ENCODE results near the gene SSC4D.
"Not testable (repeated sequence)": the region's sequence is repeated elsewhere in the genome, so short reads cannot be mapped to it uniquely, and the experiment has no call there.

The SSC4D gene

GRCh38 chr7:76393116-76394031 lies 16.1 kb downstream of the SSC4D start:
- Histone ChIP-seq H3K27me3 (ENCODE audit: control insufficient read depth, insufficient read depth, low read length) (no peaks in the 10 kb centered on the region), H3K9ac (ENCODE audit: low read length) (peak overlapping the region; percentile 76), H3K4me1 (ENCODE audit: control insufficient read depth, insufficient read depth, low read length) (peaks cover 22% of the 10 kb centered on the region), H3K4me3 (ENCODE audit: low read length) (peak overlapping the region; percentile 49), H3K36me3 (ENCODE audit: control insufficient read depth, insufficient read depth, low read length) (no peaks in the 10 kb centered on the region), H3K9me3 (ENCODE audit: control insufficient read depth, low read length) (no peaks in the 10 kb centered on the region)

DNA sequence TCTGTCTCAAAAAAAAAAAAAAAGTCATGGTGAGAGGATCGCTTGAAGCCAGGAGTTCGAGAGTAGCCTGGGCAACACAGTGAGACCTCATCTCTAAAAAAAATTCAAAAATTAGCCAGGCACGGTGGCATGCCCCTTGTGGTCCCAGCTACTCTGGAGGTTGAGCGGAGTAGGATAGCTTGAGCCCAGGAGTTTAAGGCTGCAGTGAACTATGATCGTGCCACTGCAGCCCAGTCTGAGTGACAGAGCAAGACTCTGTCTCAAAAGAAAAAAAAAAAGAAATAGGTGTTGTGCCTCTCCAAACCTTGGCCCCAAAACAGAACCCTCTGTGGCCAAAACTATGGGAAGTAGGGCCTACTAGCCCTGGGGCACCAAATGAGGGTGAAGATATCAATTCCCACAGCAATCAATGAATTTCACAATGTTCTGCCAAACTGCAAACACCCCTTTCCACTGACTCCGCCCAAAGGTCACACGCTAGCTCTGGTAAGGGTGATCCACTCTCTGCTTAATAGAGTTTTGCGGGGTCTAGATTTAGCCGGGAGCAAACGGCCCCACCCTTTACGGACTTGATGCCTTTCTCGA lies 16.9 kb downstream of the SSC4D start:
- H3K27me3 ChIP-seq (ENCODE audit: control insufficient read depth, insufficient read depth, low read length), result no peaks in the 10 kb centered on the region
- H3K9ac ChIP-seq (ENCODE audit: low read length), result peak overlapping the region; percentile 63
- H3K4me3 ChIP-seq (ENCODE audit: low read length), result no peak overlapping the region
- H3K36me3 ChIP-seq (ENCODE audit: control insufficient read depth, insufficient read depth, low read length), result no peaks in the 10 kb centered on the region
- peaks cover 19% of the 10 kb centered on the region for H3K4me1 ChIP-seq (ENCODE audit: control insufficient read depth, insufficient read depth, low read length)
- no peaks in the 10 kb centered on the region for H3K9me3 ChIP-seq (ENCODE audit: control insufficient read depth, low read length)

- no peak overlapping the region for H3K9ac ChIP-seq (ENCODE audit: low read length)
Observed at GRCh38 chr7:76390092-76390491, 19.4 kb downstream of the SSC4D start.

DNA sequence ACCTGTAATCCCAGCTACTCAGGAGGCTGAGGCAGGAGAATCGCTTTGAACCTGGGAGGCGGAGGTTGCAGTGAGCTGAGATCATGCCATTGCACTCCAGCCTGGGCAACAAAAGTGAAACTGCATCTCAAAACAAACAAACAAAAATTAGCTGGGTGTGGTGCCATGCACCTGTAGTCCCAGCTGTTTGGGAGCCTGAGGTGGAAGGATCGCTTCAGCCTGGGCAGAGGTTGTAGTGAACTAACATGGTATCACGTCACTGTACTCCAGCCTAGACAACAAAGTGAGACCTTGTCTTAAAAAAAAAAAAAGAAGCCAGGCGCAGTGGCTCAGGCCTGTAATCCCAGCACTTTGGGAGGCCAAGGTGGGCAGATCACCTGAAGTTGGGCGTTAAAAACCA lies 21.7 kb downstream of the SSC4D start:
- not testable (repeated sequence) for H3K4me1 ChIP-seq (ENCODE audit: control insufficient read depth, insufficient read depth, low read length)

More at GRCh38 chr7:76390092-76390491, 19.4 kb downstream of the SSC4D start:
- H3K9me3 ChIP-seq (ENCODE audit: control insufficient read depth, low read length), result no peaks in the 10 kb centered on the region
- peaks cover 6% of the 10 kb centered on the region for H3K4me1 ChIP-seq (ENCODE audit: control insufficient read depth, insufficient read depth, low read length)
- no peaks in the 10 kb centered on the region for H3K27me3 ChIP-seq (ENCODE audit: control insufficient read depth, insufficient read depth, low read length)
- no peaks in the 10 kb centered on the region for H3K36me3 ChIP-seq (ENCODE audit: control insufficient read depth, insufficient read depth, low read length)
- no peak overlapping the region for H3K4me3 ChIP-seq (ENCODE audit: low read length)

DNA sequence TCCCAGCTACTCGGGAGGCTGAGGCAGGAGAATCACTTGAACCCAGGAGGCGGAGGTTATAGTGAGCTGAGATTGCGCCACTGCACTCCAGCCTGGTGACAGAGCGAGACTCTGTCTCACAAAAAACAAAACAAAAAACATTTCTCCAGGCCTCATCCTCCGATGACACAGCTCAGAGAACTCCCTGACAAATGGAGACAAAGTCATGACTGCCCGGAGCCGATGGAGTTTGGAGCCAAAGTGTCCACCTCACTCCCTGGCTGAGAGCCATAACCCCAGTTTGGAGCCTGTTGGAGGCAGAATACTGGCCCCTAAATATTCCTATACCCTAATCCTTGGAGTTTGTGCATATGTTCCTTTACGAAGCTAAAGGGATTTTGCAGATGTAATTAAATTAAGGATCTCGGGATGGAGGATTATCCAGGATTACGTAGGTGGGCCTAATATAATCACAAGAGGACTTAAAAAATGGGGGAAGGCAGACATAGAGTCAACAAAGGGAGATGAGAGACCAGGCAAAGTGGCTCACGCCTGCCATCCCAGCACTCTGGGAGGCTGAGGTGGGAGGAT lies 22.7 kb downstream of the SSC4D start:
- Histone ChIP-seq H3K4me3 (ENCODE audit: low read length) (no peak overlapping the region), H3K36me3 (ENCODE audit: control insufficient read depth, insufficient read depth, low read length) (no peaks in the 10 kb centered on the region), H3K9ac (ENCODE audit: low read length) (no peak overlapping the region), H3K9me3 (ENCODE audit: control insufficient read depth, low read length) (no peaks in the 10 kb centered on the region), H3K4me1 (ENCODE audit: control insufficient read depth, insufficient read depth, low read length) (no peaks in the 10 kb centered on the region), H3K27me3 (ENCODE audit: control insufficient read depth, insufficient read depth, low read length) (no peaks in the 10 kb centered on the region)

More for the DNA sequence above, 21.7 kb downstream of the SSC4D start:
- H3K9me3 ChIP-seq (ENCODE audit: control insufficient read depth, low read length); H3K27me3 ChIP-seq (ENCODE audit: control insufficient read depth, insufficient read depth, low read length); H3K4me3 ChIP-seq (ENCODE audit: low read length); H3K36me3 ChIP-seq (ENCODE audit: control insufficient read depth, insufficient read depth, low read length); H3K9ac ChIP-seq (ENCODE audit: low read length): not testable (repeated sequence)

- H3K27me3 ChIP-seq (ENCODE audit: control insufficient read depth, insufficient read depth, low read length), result no peaks in the 10 kb centered on the region
- H3K4me1 ChIP-seq (ENCODE audit: control insufficient read depth, insufficient read depth, low read length), result peaks cover 12% of the 10 kb centered on the region
- H3K9ac ChIP-seq (ENCODE audit: low read length), result no peak overlapping the region
- H3K9me3 ChIP-seq (ENCODE audit: control insufficient read depth, low read length), result no peaks in the 10 kb centered on the region
- H3K4me3 ChIP-seq (ENCODE audit: low read length), result no peak overlapping the region
- no peaks in the 10 kb centered on the region for H3K36me3 ChIP-seq (ENCODE audit: control insufficient read depth, insufficient read depth, low read length)
Observed at GRCh38 chr7:76383089-76383944, 26.2 kb downstream of the SSC4D start.

DNA sequence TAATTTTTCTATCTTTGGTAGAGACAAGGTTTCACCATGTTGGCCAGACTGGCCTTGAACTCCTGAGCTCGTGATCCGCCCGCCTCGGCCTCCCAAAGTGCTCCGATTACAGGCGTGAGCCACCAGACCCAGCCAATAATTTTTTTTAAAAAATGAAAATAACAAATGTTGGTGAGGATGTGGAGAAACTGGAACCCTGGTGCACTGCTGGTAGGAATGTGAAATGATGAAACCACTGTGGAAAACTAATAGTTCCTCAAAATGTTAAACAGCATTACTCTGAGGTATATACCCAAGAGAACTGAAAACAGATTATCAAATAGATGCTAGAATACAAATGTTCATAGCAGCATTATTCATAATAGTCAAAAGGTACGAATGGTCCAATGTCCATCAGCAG lies 27.7 kb downstream of the SSC4D start:
- Histone ChIP-seq H3K9me3 (ENCODE audit: control insufficient read depth, low read length) (no peaks in the 10 kb centered on the region), H3K9ac (ENCODE audit: low read length) (no peak overlapping the region), H3K27me3 (ENCODE audit: control insufficient read depth, insufficient read depth, low read length) (no peaks in the 10 kb centered on the region), H3K4me3 (ENCODE audit: low read length) (no peak overlapping the region), H3K36me3 (ENCODE audit: control insufficient read depth, insufficient read depth, low read length) (no peaks in the 10 kb centered on the region), H3K4me1 (ENCODE audit: control insufficient read depth, insufficient read depth, low read length) (peaks cover 12% of the 10 kb centered on the region)

DNA sequence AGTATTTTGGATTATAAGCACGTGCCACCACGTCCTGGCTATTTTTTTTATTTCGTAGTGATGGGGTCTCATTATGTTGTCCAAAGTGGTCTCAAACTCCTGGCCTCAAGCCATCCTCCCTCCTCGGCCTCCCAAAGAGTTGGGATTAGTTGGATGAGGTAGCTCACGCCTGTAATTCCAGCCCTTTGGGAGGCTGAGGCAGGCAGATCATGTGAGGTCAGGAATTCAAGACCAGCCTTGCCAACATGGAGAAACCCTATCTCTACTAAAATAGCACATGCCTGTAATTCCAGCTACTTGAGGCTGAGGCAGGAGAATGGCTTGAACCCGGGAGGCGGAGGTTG lies 28.9 kb downstream of the SSC4D start:
- Histone ChIP-seq H3K36me3 (ENCODE audit: control insufficient read depth, insufficient read depth, low read length) (no peaks in the 10 kb centered on the region), H3K4me3 (ENCODE audit: low read length) (peak overlapping the region; percentile 18), H3K9ac (ENCODE audit: low read length) (peak overlapping the region; percentile 63), H3K9me3 (ENCODE audit: control insufficient read depth, low read length) (no peaks in the 10 kb centered on the region), H3K27me3 (ENCODE audit: control insufficient read depth, insufficient read depth, low read length) (no peaks in the 10 kb centered on the region), H3K4me1 (ENCODE audit: control insufficient read depth, insufficient read depth, low read length) (peaks cover 12% of the 10 kb centered on the region)

- H3K9me3 ChIP-seq (ENCODE audit: control insufficient read depth, low read length), result no peaks in the 10 kb centered on the region
- no peaks in the 10 kb centered on the region for H3K27me3 ChIP-seq (ENCODE audit: control insufficient read depth, insufficient read depth, low read length)
- no peak overlapping the region for H3K4me3 ChIP-seq (ENCODE audit: low read length)
- no peaks in the 10 kb centered on the region for H3K36me3 ChIP-seq (ENCODE audit: control insufficient read depth, insufficient read depth, low read length)
- no peak overlapping the region for H3K9ac ChIP-seq (ENCODE audit: low read length)
- peaks cover 20% of the 10 kb centered on the region for H3K4me1 ChIP-seq (ENCODE audit: control insufficient read depth, insufficient read depth, low read length)
Observed at GRCh38 chr7:76377186-76377918, 32.1 kb downstream of the SSC4D start.

DNA sequence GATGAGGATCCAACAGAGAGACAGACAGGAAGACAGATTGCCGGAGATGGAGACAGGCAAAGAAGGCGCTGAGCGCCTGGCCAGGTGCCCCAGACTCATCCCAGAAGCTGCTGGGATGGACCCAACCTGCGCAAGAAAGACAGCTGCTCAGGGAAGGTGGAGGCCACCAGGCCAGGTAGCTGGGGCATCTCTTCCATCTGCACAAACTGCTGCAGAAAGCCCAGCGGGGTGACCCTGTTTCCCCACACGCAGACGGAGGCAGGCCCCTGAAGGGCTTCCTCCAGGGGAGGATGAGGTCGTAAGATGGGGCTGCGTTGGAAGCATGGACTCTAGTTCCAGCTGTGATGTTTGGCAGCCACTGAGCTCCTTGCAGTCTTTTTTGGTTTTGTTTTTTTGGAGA lies 34.2 kb downstream of the SSC4D start:
- peaks cover 15% of the 10 kb centered on the region for H3K4me1 ChIP-seq (ENCODE audit: control insufficient read depth, insufficient read depth, low read length)

More for the DNA sequence above, 34.2 kb downstream of the SSC4D start:
- no peak overlapping the region for H3K9ac ChIP-seq (ENCODE audit: low read length)
- H3K9me3 ChIP-seq (ENCODE audit: control insufficient read depth, low read length), result no peaks in the 10 kb centered on the region
- no peaks in the 10 kb centered on the region for H3K27me3 ChIP-seq (ENCODE audit: control insufficient read depth, insufficient read depth, low read length)
- H3K4me3 ChIP-seq (ENCODE audit: low read length), result no peak overlapping the region
- no peaks in the 10 kb centered on the region for H3K36me3 ChIP-seq (ENCODE audit: control insufficient read depth, insufficient read depth, low read length)

Data from mucosa of stomach (tissue), 1 donor.